ENCODE results near the gene CCSER2.
A peak's percentile ranks its signal among the peaks of the same experiment; 100 is the strongest.
"Not testable (repeated sequence)": the region's sequence is repeated elsewhere in the genome, so short reads cannot be mapped to it uniquely, and the experiment has no call there.

CCSER2 gene

GRCh38 chr10:84401854-84402611, 73.6 kb downstream of the CCSER2 start:
- DNase-seq = no peak

GRCh38 chr10:84404783-84405182, 76.4 kb downstream of the CCSER2 start:
- no peak for DNase-seq

- no peak for DNase-seq
These were observed 77.3 kb downstream of the CCSER2 start for GRCh38 chr10:84405662-84406061.

- DNase-seq = no peak
These were observed 78.2 kb downstream of the CCSER2 start for GRCh38 chr10:84406561-84406960.

GRCh38 chr10:84407388-84408049, 79.1 kb downstream of the CCSER2 start:
- no peak for DNase-seq

GRCh38 chr10:84412482-84412881, 84.1 kb downstream of the CCSER2 start:
- no peak for DNase-seq

- not testable (repeated sequence) for DNase-seq
These were observed 85.7 kb downstream of the CCSER2 start for GRCh38 chr10:84414110-84414509.

GRCh38 chr10:84415539-84416244, 87.3 kb downstream of the CCSER2 start:
- no peak for DNase-seq

GRCh38 chr10:84416245-84416555, 87.8 kb downstream of the CCSER2 start:
- no peak for DNase-seq

- DNase-seq = no peak
These were observed 95.3 kb downstream of the CCSER2 start for GRCh38 chr10:84423719-84424118.

- DNase-seq = peak; percentile 9
These were observed 96.4 kb downstream of the CCSER2 start for GRCh38 chr10:84424731-84425167.

GRCh38 chr10:84427903-84428650, 99.7 kb downstream of the CCSER2 start:
- no peak for DNase-seq

GRCh38 chr10:84428711-84429110, 100.3 kb downstream of the CCSER2 start:
- no peak for DNase-seq

- DNase-seq = peak; percentile 58
These were observed 101.6 kb downstream of the CCSER2 start for GRCh38 chr10:84429926-84430520.

- no peak for DNase-seq
These were observed 104.5 kb downstream of the CCSER2 start for GRCh38 chr10:84432891-84433290.

GRCh38 chr10:84440781-84441180, 112.4 kb downstream of the CCSER2 start:
- no peak for DNase-seq

GRCh38 chr10:84447701-84448400, 119.5 kb downstream of the CCSER2 start:
- no peak for DNase-seq

- not testable (repeated sequence) for DNase-seq
These were observed 121.0 kb downstream of the CCSER2 start for GRCh38 chr10:84449351-84449750.

GRCh38 chr10:84452003-84452402, 123.6 kb downstream of the CCSER2 start:
- no peak for DNase-seq

GRCh38 chr10:84453303-84453702, 124.9 kb downstream of the CCSER2 start:
- DNase-seq = no peak

- no peak for DNase-seq
These were observed 127.7 kb downstream of the CCSER2 start for GRCh38 chr10:84456126-84456525.

- DNase-seq = no peak
These were observed 132.1 kb downstream of the CCSER2 start for GRCh38 chr10:84460520-84460919.

Measured in activated gamma-delta T cell treated with Interleukin-2 at 50 U/mL for 16 hours (primary cell).